ENCODE measurements around the gene PAGR1. TPM values are rescaled to one million over a fixed set of nuclear protein-coding genes. Genes with fewer than 3 reads are reported as not detected.
A peak's percentile ranks its signal among the peaks of the same experiment; 100 is the strongest.

Gene PAGR1
- total RNA-seq, 1 donor from 2014 or later, result 47.6 TPM

- no peak for TF ChIP-seq CTCF (conservative IDR thresholded peaks at IDR 0.05)
- no peak for DNase-seq (ENCODE audit: low read depth, low spot score)
- no peaks in the 10 kb centered on the region for H3K9me3 Mint-ChIP-seq
- H3K27me3 Mint-ChIP-seq (ENCODE audit: low read depth), result peaks cover 18% of the 10 kb centered on the region
- peak overlapping the region; percentile 32 for H3K27ac Mint-ChIP-seq (ENCODE audit: unreplicated experiment)
- peaks cover 11% of the 10 kb centered on the region for H3K36me3 Mint-ChIP-seq (ENCODE audit: low read depth)
- H3K4me1 Mint-ChIP-seq, result peaks cover 72% of the 10 kb centered on the region
- H3K4me3 Mint-ChIP-seq, result peak overlapping the region; percentile 96
Observed at GRCh38 chr16:29810699-29811169, 5.2 kb upstream of the PAGR1 start.

- H3K27me3 Mint-ChIP-seq (ENCODE audit: low read depth), result peaks cover 21% of the 10 kb centered on the region
- peaks cover 11% of the 10 kb centered on the region for H3K36me3 Mint-ChIP-seq (ENCODE audit: low read depth)
- no peaks in the 10 kb centered on the region for H3K9me3 Mint-ChIP-seq
- TF ChIP-seq CTCF (conservative IDR thresholded peaks at IDR 0.05), result no peak
- H3K27ac Mint-ChIP-seq (ENCODE audit: unreplicated experiment), result peak overlapping the region; percentile 97
- peak; percentile 81 for DNase-seq (ENCODE audit: low read depth, low spot score)
- peak overlapping the region; percentile 96 for H3K4me3 Mint-ChIP-seq
- peaks cover 76% of the 10 kb centered on the region for H3K4me1 Mint-ChIP-seq
Observed at GRCh38 chr16:29811170-29811895, 4.6 kb upstream of the PAGR1 start.

- TF ChIP-seq CTCF (conservative IDR thresholded peaks at IDR 0.05), result no peak
- Mint-ChIP-seq H3K27ac (ENCODE audit: unreplicated experiment) (peak within 1 kb of the TSS; percentile 97), H3K4me1 (peaks cover 81% of the 10 kb centered on the region), H3K27me3 (ENCODE audit: low read depth) (peaks cover 21% of the 10 kb centered on the region), H3K9me3 (no peaks in the 10 kb centered on the region), H3K4me3 (peak within 1 kb of the TSS; percentile 96), H3K36me3 (ENCODE audit: low read depth) (peaks cover 11% of the 10 kb centered on the region)
- peak; percentile 61 for DNase-seq (ENCODE audit: low read depth, low spot score)
Observed at GRCh38 chr16:29811896-29812665, 3.9 kb upstream of the PAGR1 start, which contains the start of gene PRRT2. Gene PRRT2, plus strand, starts transcription at chr16:29812193. Its CDS starts 862 bp downstream, at chr16:29813055.

- H3K9me3 Mint-ChIP-seq, result no peaks in the 10 kb centered on the region
- peaks cover 9% of the 10 kb centered on the region for H3K36me3 Mint-ChIP-seq (ENCODE audit: low read depth)
- H3K27me3 Mint-ChIP-seq (ENCODE audit: low read depth), result peaks cover 17% of the 10 kb centered on the region
- no peak for TF ChIP-seq CTCF (conservative IDR thresholded peaks at IDR 0.05)
- H3K4me3 Mint-ChIP-seq, result peak overlapping the region; percentile 96
- H3K4me1 Mint-ChIP-seq, result peaks cover 80% of the 10 kb centered on the region
- DNase-seq (ENCODE audit: low read depth, low spot score), result no peak
- H3K27ac Mint-ChIP-seq (ENCODE audit: unreplicated experiment), result peak overlapping the region; percentile 83
Observed at GRCh38 chr16:29812754-29813643, 3.0 kb upstream of the PAGR1 start.

Data from neural crest cell (in vitro differentiated cells).